ENCODE data around the gene RNF182. TPM values are rescaled to one million over a fixed set of nuclear protein-coding genes. Genes with fewer than 3 reads are reported as not detected.

Gene RNF182
- total and polyA plus RNA-seq, 9 of the 15 experiments (the other 6 are each of a cell fraction or from before 2014, with no cell fraction given) = 12.8 to 22.8 (median 17.5) TPM

- TF ChIP-seq ZNF398 (CRISPR knock-in tag; IDR thresholded peaks at IDR 0.05) (no peak), ZNF408 (CRISPR knock-in tag; IDR thresholded peaks at IDR 0.05; ENCODE audit: low read depth) (no peak), CBX5 (IDR thresholded peaks at IDR 0.05; ENCODE audit: borderline replicate concordance, low read depth) (peak; percentile 98), HMBOX1 (IDR thresholded peaks at IDR 0.05) (no peak), POU5F1 (IDR thresholded peaks at IDR 0.05; ENCODE audit: borderline replicate concordance, low read depth, low read length, partially characterized antibody) (no peak), ZNF311 (CRISPR knock-in tag; IDR thresholded peaks at IDR 0.05) (no peak), MIER1 (IDR thresholded peaks at IDR 0.05; ENCODE audit: low read depth) (0 out of 2 replicates have a peak, but pooled peaks have one; percentile 65), NFE2 (IDR thresholded peaks at IDR 0.05; ENCODE audit: low read depth) (0 out of 2 replicates have a peak, but pooled peaks have one; percentile 10), NCOA6 (IDR thresholded peaks at IDR 0.05) (no peak), HMG20A (CRISPR knock-in tag; conservative IDR thresholded peaks at IDR 0.05) (no peak), HDAC1 (IDR thresholded peaks at IDR 0.05) (peak in 1 of 2 experiments; percentile 78; a peak in 2 of 4 replicates), TEAD1 (CRISPR knock-in tag; IDR thresholded peaks at IDR 0.05) (no peak), GTF2B (IDR thresholded peaks at IDR 0.05; ENCODE audit: extremely low read depth, insufficient read length) (no peak), RAD21 (CRISPR knock-in tag; conservative IDR thresholded peaks at IDR 0.05 in 1 of 2, IDR thresholded peaks at IDR 0.05 in 1 of 2) (peak in 1 of 2 experiments; percentile 40; a peak in 2 of 4 replicates), CTCFL (IDR thresholded peaks at IDR 0.05; ENCODE audit: borderline replicate concordance, insufficient read depth, low read depth, low read length, poor library complexity, severe bottlenecking) (no peak), RCOR1 (IDR thresholded peaks at IDR 0.05; ENCODE audit: borderline replicate concordance in 1 of 2, low read depth in 2 of 2, low read length in 2 of 2) (0 out of 4 replicates have a peak, but pooled peaks of 1 of the 2 experiments have one; percentile 27), DPF2 (IDR thresholded peaks at IDR 0.05) (0 out of 2 replicates have a peak, but pooled peaks have one; percentile 15), ZBTB49 (CRISPR knock-in tag; IDR thresholded peaks at IDR 0.05; ENCODE audit: borderline replicate concordance) (no peak), JUN (IDR thresholded peaks at IDR 0.05; ENCODE audit: borderline replicate concordance, low read depth, low read length) (no peak), JUN (CRISPR knock-in tag; IDR thresholded peaks at IDR 0.05; ENCODE audit: borderline replicate concordance) (no peak), TRIM24 (IDR thresholded peaks at IDR 0.05) (peak; percentile 86 to 94)
Measured at GRCh38 chr6:13941902-13942301, 17.1 kb downstream of the RNF182 start (continued).
